ENCODE measurements around the gene FRZB.

DNA sequence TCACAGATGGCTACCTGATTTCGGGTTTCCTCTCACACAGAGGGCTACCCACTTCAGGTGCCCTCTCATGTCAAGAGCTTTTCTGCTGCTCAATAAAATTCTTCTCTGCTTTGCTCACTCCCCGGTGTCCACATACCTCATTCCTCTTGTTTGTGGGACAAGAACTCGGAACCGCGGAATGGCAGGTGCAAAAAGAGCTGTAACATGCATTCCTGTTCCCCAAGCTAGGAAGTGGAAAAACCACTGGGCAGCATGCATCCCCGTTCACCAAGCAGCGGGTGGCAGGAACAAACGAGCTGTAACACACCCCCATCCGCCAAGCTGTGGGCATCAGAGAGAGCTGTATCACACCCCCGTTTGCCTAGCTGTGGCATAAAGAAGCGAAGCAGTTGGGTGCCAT is 27.2 kb upstream of the FRZB start:
- no peak for TF ChIP-seq POLR2A (IDR thresholded peaks at IDR 0.05)
- TF ChIP-seq, protein P1, sequence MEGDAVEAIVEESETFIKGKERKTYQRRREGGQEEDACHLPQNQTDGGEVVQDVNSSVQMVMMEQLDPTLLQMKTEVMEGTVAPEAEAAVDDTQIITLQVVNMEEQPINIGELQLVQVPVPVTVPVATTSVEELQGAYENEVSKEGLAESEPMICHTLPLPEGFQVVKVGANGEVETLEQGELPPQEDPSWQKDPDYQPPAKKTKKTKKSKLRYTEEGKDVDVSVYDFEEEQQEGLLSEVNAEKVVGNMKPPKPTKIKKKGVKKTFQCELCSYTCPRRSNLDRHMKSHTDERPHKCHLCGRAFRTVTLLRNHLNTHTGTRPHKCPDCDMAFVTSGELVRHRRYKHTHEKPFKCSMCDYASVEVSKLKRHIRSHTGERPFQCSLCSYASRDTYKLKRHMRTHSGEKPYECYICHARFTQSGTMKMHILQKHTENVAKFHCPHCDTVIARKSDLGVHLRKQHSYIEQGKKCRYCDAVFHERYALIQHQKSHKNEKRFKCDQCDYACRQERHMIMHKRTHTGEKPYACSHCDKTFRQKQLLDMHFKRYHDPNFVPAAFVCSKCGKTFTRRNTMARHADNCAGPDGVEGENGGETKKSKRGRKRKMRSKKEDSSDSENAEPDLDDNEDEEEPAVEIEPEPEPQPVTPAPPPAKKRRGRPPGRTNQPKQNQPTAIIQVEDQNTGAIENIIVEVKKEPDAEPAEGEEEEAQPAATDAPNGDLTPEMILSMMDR (IDR thresholded peaks at IDR 0.05) = no peak

Data from lower leg skin (tissue), 3 donors.